HG03060 (cell line): ENCODE measurements around the gene HYDIN.
A peak's percentile ranks its signal among the peaks of the same experiment; 100 is the strongest.

ENCODE experiments used
- ATAC-seq: cut with Tn5 transposase; IDR thresholded peaks from one replicate; pipeline ENCODE4 v1.9.1; 2021; ENCODE audit warnings: low read depth, moderate number of reproducible peaks; ENCODE audit not compliant: unreplicated experiment

The HYDIN gene

DNA sequence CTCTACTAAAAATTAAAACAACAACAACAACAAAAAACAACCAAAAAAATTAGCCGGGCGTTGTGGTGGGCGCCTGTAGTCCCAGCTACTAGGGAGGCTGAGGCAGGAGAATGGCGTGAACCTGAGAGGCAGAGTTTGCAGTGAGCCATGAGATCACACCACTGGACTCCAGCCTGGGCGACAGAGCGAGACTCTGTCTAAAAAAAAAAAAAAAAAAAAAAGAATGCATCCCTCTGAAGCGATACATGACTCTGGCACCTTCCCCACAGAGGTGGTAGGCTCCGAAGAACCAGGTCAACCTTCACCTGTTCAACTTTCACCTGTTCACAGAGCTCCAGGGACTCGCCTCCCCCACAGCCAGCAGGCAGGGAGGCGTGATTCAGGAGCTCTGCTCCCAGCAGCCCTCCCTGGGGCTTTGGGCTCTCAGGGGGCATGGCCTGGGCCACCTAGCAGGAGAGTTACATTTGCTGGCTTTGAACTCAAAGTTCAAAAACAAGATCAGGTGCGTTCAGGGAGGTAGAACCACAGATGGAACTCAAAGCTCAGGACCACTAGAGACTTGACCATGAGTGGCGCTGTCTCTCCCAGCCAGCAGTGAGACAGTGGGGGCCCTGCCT lies 435.1 kb downstream of the HYDIN start:
- ATAC-seq = no peak

DNA sequence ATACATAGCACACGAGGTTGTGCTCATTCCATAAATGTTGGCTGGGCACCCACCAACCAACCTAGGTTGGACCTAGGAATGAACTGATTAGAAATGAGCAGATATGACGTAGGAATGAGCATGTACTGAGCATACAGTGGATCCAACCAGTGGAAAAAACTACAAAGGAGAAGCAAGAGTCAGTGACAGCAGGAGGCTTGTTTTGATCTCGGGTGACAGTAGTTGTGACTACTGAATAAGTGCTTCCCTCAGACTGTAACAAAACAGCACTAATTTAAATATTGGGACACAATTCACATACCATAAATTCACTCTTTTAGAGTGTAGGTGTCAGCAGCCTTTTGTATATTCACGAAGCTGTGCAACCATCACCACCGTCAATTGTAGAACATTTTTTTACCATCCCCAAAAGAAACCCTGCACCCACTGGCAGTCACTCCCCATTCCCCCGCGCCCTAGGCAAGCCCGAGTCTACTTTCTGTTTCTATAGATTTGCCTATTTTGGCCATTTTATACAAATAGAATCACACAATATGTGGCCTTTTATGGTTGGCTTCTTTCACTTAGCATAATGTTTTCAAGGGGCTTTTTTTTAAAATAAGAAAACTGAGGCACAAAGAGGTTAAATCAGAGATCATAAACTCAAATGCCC lies 436.5 kb downstream of the HYDIN start:
- peak; percentile 35 for ATAC-seq

DNA sequence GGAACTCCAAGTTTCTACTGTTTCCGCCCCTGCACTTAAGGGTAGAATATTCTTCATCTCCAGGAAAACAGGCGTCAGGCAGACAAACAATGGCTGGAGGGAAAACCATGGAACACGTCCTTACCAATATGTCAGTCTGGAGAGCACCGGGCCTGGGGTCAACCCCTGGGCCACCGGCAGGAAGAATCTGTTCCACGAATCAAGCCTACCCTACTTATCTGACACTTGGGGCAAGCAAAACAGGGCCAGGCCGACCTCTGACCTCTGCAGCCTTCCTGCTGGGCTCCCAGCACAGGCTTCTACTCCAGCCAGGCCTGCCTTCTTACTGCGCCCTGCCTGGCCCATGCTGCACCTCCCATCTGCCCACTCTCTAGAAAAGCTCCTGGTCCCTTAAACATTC lies 439.7 kb downstream of the HYDIN start:
- no peak for ATAC-seq

DNA sequence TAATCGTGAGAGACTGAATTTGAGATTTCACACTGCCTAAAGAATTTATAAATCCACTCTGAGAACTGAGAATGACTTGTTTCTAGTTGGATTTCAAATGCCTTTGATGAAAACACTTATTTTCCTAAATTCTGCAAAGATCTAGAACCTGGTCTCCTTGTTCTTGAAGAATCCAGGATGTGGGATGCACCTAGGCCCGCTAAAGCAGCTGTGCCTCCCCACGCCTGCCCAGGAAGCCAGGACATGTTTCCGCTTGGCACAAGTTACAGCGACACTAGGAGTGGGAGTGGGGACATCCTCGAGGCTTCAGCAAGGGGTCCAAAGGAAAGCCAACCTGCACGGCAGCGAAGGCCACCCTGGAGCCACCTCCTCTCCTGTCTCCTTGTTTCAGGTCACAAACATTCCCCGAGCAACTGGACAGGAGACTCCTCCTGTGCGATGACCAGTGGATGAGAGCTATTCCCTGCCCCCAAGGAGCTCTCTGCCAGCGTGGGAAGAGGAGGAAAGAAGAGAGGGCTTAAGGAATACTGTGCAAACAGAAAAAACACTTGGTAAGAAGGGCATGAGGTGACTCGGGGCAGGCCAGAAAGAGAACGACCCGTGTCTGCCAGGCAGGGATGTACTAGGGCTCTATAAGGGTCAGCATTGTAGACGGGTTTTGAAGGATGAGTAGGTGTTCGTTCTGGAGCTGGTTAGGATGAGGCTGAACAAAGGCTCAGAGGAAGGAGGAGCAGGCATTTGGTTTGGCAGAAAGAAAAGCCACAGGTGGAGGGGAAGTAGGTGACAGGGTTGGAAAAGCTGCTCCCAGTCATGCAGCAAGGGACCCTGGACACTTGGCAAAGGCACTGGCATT lies 440.7 kb downstream of the HYDIN start:
- ATAC-seq = no peak

DNA sequence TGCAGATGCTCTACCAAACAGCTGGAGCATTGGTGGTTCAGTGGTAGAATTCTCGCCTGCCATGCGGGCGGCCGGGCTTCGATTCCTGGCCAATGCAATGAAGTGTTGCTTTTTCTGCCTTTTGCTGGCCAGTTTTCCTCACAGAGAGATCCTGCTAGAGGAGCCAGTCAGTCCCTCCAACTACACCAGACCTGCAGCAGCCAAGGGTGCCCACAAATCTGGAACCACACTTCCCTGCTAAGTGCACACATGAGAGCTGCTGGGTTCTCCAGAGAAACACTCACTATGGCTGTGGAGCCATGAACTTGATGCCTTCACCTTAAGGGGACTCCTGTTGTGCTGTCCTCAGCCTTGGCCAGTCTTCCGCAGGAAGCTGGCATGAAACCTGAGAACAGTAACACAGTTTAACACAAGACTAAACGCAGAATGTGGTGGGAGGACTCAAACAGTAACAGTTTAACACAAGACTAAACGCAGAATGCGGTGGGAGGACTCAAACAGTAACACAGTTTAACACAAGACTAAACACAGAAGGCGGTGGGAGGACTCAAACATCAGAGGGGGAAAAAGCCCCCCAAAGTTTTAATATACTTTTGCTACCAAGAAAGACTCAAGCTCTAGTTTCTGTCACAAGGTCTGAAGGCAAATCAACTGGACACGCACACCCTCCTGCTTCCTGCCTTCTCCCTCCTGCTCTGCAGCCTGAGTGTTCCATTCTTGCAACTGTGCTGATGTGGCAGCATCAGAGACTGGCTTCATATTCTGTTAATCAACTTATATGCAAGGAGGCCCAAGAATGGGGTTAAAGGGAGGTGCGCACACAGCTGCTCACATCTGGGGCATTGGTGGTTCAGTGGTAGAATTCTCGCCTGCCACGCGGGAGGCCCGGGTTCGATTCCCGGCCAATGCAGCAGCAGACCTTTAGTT lies 441.6 kb downstream of the HYDIN start:
- ATAC-seq = no peak

DNA sequence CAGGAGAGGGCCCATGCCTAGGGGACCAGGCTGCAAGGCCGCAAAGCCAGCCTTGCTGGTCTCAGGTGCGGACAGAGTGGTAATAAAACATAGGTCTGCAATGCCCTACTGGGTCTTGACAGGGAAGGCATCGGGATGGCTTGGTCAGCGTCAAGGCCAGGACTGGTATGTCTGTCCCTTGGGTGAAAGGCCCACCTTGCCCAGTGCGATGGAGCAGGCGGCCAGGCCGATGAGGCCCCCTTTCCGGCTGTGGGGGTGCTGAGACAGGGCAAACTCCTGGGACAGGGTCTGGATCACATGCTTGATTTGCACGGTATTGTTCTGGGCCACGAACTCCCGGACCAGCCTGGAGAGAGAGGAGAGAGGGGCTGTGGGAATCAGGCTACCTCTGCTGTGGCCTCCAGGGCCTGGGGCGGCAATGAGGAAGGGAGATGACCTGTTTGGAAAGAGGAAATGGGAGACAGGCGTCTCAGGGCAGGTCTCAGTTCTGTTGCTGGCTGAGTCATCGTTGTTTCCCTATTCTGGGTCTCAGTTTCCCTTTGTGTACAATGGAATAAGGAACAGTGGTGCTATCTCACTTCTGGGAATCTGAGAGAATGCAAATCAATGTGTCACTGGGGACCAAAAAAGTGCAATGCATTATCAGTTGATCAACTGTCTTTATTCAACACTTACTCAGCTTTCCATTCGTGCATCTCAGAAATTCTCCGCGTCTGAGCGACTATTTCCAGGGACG lies 444.3 kb downstream of the HYDIN start:
- no peak for ATAC-seq

DNA sequence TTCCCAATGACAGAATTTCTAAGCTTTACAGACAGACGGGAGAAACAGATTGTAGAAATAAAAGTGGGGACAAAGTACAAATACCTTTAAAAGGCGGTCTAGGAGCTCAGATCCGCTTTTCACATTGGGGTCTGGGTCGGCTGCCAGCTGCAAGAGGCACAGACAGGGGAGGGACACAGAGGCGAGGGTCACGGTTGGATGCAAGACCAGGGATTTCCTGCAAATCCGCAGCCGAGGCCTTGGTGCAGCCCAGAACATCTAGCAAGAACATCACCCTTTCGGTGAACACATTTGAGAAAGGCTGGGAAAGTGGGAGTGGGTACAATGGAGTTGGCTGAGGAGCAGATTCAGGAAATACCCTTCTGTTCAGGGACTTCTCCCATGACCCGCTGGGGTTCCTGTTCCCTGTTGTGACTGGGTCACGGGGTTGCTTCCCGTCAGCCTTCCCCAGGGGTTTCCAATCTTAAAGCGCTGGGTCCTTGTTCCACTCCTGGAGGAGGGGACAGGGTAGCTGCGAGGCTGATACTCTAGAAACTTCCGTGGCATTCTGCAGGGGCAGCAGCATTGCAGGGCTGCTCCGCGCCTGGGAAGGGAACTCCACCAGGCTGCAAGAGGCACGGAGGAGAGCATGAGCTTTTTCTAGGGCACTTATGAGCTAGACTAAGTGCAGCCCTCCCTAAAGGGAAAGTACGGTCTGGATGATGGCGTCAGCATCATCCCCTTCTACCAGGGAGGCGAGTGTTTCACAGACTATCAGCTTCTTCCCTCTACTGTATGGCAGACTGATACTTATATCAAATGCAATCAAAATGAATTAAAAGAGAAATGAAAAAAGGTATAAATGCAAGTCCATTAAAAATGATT lies 445.6 kb downstream of the HYDIN start:
- no peak for ATAC-seq

DNA sequence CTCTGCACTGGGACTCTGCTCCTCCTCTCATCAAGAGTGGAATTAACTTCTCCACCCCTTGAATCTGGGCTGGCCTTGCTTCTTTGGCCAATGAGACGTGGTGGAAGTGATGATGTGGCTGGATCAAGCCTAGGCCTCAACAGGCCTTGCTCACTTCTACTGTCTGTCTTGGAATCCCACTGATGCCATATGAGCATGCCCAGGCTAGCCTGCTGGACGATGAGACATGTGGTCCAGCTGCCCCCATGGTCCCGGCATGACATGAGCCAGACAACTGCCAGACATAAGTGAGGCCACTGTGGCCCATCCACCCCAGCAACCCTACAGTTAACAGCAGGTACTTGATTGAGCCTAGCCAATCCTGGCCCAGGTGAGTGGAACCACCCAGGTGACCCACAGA lies 448.3 kb downstream of the HYDIN start:
- ATAC-seq = no peak

DNA sequence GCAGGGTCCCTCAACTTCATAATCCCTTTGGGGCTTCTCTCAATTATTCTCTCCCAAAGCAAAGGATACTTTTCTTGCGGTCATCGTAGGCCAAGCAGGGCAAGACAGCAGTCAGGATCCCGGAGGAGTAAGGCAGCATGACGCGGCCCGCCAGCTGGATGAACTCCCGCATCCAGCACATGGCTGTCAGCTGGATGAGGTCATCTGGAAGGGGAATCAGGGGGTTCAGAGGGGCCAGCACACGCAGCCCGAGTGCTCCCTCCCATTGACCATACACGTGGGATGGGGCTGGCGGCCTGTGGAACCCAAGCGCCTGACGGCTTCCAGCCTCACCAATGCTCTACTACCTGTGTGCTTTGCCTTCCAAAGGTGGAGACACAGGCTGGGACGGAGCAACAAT lies 448.7 kb downstream of the HYDIN start:
- no peak for ATAC-seq

DNA sequence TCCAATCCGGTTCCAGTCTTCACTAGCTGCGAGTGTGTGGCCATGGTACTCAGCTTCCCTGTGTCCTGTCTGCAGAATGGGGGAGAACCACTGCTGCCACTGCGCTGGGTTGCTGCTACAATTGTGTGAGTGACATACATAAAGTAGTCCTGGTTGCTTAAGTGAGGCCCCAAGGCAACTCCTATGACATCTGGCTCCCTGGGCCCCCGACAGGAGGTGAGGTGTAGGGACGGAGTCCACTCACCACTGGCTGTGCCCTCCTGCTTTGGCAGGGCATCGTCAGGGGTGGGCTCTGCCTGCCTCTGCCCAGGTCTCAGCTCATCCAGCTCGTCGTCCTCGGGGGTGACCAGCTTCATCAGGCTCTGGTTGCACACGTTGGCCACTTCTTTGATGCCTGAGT lies 450.0 kb downstream of the HYDIN start:
- ATAC-seq = no peak

DNA sequence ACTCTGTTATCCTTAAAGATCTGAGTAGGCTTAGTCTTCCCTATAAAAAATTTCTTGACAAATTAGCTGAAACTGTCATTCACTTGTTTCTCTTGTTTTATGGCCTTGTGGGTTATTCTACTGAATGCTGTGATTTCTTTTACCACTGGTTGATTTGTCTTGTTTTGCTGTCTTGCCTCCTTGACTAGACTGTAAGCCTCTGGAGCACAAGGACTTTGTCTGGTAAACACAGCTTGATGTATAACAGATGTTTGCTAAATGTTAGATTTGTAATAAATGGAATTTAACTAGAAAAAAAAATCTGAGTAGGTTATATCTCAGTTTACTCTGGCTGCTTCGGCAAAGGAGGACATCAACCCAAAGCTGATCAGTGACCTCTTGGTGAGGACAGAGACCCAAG lies 451.2 kb downstream of the HYDIN start:
- no peak for ATAC-seq

DNA sequence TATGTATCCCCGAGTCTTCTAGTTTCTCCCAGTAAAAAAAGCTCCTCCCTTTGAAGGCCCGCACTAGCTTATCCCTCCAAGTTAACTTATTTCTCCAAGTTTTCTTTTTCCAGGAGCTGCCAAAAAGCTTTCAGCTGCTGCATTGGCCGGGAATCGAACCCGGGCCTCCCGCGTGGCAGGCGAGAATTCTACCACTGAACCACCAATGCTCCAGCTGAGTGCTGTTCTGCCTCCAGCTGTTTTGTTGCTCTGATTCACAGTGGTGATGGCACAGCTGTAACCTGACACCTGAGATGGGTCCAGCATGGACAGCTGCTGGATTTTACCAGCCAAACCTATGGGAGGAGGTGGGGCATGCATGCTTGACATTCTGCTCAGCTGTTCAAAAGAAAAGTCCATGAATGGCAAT lies 451.6 kb downstream of the HYDIN start:
- ATAC-seq = no peak

DNA sequence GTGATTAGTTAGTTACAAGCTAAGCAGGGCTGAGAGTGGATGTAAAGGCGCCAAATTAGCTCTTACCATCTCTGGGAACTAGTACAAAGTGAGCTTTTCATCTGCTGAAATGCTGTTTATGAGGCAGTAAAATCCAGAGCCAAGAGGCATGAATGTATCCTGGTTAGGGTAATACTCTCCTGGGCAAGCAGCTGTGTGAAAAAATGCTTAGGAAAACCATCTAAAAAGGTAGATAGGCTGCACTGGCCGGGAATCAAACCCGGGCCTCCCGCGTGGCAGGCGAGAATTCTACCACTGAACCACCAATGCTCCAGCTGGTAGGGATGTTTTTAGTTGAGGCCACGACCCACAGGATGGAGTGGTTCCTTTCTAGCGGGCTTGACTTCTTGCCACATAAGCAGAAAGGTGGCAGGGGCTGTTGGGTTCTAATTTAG lies 452.5 kb downstream of the HYDIN start:
- no peak for ATAC-seq

DNA sequence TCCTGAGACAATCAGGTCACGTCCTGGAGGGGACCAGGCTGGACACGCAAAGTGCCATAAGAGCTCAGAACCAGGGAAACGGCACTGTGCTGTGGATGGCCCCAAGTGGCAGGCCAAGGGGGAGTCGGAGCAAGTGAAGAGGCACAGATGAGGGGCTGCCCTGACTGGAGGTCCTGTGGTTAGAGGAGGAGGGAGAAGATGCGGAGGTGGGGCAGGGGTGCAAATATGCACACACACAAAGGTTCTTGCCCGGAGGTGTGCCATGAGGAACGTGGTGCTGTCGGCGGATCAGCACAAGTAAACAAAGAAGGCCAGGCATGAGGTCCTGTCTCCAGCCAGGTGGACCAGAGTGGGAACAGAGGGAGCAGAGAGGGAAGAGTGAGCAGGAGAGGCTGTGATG lies 453.0 kb downstream of the HYDIN start:
- no peak for ATAC-seq

DNA sequence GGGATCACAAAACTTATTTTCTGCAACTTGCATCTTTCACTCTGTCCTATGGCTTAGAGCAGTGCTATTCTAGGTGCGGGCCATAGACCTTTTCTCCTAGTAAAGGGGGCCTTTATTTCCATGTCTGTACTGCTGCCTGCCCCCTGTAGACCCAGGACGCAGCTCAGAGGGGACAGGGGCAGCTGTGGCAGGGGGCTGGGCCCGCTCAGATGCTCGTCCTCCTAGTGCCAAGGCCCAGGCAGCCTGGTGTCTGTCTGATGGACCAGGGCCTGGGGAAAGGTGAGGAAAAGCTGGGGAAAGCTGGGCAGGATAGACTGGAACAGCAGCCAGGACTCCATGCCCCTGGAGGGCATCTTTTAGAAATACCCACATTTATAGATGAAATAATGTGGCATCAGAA lies 455.1 kb downstream of the HYDIN start:
- no peak for ATAC-seq

DNA sequence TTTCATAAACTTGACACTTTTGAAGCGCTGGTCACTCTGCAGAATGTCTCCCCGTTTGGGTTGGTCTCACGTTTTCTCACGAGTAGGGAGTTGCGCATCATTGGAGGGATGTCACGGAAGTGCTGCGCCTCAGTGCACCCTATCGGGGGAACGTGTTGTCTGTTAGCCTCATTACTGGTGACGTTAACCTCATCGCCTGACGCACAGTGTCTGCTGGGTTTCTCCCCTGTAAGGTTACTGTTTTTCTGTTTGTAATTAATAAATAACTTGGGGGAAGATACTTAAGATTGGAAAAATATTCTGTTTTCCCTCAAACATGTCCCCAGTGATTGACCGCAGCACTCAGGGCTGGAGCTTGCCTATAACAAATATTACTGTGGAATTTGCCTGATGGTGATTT lies 456.3 kb downstream of the HYDIN start:
- ATAC-seq = no peak

DNA sequence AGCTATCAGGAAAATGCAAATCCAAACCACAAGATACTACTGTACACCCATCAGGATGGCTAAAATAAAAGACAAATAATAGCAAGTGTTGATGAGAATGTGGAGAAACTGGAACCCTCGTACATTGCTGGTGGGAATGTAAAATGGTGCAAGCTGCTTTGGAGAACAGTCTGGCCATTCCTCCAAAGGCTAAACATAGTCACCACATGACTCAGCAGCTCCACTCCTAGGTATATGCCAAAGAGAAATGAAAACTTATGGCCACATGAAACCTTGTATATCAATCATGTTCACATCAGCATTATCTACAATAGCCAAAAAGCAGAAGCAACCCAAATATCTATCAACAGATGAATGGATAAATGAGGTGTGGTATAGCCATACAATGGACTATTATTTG lies 458.0 kb downstream of the HYDIN start:
- no peak for ATAC-seq

DNA sequence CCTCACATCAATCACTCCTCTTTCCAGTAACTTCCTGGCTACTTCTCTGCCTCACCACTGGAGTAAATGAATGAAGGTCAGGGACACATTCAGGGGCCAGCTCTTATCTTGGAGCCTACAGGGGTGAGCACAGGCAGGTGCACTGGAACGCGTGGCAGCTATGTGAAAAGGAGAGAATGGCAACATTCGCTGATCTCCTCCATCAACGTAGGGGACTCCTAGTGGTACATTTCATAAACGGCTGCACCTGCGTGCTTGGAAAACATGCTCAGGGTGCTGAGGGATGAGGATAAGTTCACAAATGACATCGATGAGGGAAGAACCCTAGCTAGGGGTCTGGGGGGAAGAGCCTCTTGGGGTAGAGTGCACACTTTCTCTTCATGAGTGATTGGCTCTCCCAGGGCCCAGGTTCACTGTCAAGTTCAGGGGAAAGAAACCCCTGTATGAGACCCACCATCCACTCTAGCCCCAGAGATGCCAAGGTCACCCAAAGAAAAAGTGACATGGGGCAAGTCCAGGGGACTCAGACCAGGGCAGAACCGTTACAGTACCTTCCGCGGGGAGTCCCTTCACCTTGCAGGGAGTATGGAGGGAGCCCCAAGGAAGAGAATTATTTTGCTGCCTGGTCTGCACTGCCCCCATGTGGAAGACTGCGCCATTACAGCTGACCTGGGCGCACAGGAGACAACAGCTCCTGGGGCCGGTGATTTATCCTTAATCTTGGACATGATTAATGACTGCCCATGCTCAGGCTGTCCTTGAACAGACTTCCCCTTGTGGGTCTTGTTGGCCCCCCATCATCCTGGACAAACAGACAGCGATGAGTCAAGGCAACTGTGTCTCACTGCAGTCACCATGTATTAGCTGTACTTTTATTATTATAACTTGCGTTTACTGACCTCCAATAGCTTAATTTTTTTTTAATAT lies 459.6 kb downstream of the HYDIN start:
- no peak for ATAC-seq
